NCI-H2029 (cell line): ENCODE data around the gene DDO.
"Not testable (repeated sequence)": the region's sequence is repeated elsewhere in the genome, so short reads cannot be mapped to it uniquely, and the experiment has no call there.

Experiments used
- DNase-seq: peaks from one replicate; lab custom pipeline; 2025; lab: John Stamatoyannopoulos, UW

DDO gene

GRCh38 chr6:110366975-110367374 lies 48.4 kb downstream of the DDO start:
- DNase-seq, result no peak

GRCh38 chr6:110366256-110366655 lies 49.1 kb downstream of the DDO start:
- no peak for DNase-seq

GRCh38 chr6:110364364-110365105 lies 50.8 kb downstream of the DDO start:
- DNase-seq, result no peak

- DNase-seq, result no peak
Measured at GRCh38 chr6:110363748-110364147, 51.6 kb downstream of the DDO start.

- no peak for DNase-seq
Measured at GRCh38 chr6:110360676-110361075, 54.7 kb downstream of the DDO start.

GRCh38 chr6:110359556-110359955 lies 55.8 kb downstream of the DDO start:
- no peak for DNase-seq

DNA sequence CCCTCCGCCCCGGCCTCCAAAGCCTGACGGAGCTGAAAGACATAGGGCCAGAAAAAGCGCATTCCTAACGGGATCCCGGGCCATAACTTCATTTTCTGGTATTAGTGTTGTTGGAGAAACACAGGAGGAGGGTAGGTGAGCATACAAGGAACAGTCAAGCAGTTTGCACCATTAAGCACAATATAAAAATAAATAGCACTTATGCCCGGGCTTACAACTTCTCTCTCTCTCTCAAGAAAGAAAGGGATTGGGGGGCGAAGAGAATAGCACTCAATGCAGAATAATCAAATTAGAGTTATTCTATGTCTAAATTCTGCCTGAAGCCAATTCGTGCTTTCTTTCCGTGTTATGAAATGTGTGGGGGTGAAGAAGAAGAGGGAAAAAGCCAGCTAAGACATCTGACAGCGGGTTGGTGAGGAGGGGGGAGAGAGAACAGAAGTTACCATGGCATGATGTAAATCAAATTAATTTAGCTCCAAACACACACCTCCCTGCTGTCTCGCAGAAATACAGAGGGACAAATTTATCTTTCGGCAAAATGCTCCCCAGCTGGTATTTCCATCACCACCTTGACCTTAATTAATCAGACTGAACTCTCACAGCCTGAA lies 56.7 kb downstream of the DDO start:
- no peak for DNase-seq

DNA sequence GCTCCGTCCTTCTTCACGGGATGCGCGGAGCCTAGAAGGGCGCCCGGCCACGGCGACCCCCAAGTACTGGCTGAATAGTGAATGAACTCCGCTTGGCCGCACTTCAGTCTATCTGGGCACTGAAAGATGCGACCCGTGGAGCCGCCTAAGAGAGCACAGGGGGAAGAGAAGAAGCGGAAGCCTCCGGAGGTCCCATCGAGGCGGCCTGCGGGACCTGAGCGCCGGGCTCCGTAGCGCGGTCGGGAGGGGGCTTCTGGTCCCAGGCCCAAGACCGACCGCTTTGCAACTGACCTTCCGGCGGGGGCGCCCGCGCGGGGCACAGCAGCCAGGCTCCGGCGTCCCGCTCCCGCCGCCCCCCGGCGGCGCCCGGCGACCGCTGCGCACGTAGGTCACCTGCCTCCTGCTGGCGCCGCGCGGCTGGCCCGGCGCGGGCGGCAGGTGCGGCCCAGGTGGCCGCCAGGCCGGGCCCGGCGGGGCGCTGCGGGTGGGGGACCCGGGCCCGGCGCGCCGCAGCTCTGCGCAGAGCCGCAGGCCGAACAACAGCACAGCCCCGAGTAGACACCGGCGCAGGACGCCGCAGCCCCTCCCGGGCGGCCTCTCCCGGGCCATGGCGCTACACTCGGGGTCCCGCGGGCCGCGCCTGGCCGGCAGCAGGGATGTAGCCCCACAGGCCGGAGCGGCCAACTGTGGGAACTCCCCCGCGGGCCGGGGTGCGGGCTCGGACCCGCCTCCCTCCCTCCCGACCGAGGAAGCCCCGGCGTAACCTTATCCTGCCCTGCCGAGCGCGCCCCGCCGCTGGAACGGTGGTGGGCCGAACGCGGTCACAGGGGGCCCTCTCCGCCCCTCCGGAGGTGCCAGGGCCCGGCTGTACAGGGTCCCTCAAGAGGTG lies 57.5 kb downstream of the DDO start, which contains the start of gene METTL24:
Gene METTL24 (minus strand): TSS at position 686 of the 889 bp plus-strand sequence. CDS start 77 bp downstream, at position 609.
- no peak for DNase-seq

GRCh38 chr6:110357298-110357663 lies 58.1 kb downstream of the DDO start:
- DNase-seq, result no peak

GRCh38 chr6:110356778-110357177 lies 58.6 kb downstream of the DDO start:
- DNase-seq, result no peak

DNA sequence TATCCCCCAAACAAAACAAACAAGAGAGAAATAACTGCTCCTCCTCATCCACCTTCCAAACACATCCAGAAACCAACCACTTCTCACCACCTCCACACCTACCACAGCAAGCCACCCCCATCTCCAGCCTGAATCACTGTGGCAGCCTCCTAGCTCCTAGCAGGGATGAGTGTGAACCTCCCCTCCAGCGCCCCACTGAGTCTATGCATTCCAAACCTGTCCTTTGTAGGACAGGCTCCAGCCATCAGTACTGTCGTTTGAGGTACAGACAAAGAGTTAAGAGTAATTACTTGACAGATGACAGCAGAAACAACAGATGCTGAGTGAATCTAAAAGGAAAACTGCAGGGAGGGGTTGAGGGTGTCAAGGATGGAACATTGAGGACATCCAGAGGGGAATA lies 59.6 kb downstream of the DDO start:
- DNase-seq, result no peak

- DNase-seq, result no peak
Measured at GRCh38 chr6:110355022-110355421, 60.4 kb downstream of the DDO start.

GRCh38 chr6:110354153-110354552 lies 61.2 kb downstream of the DDO start:
- no peak for DNase-seq

DNA sequence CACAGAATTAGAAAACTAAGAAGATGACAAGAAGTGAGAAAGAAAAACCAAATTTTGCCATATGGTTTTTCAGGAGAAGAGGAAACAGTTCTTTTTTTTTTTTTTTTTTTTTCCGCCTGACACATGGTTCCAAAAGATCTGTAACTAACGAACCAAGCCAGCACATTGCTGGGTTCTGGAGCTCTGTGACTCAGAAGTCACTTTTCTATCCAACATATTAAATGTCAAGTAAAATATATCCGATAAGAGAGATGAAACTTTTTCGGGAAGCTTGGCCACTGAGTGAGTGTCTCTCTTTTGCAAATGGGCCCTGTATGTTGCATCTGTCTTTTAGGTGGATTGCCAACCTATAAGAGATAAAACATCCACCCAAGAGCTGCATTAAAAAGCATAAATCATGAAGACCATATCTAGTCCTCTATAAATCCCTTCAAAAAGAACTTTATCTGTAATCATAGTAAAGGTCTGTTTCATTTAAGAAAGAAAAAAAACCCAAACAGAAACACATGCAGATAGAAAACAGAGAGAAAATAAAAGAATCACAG lies 61.8 kb downstream of the DDO start:
- DNase-seq, result no peak

GRCh38 chr6:110352563-110353262 lies 62.7 kb downstream of the DDO start:
- no peak for DNase-seq

GRCh38 chr6:110351986-110352385 lies 63.4 kb downstream of the DDO start:
- no peak for DNase-seq

DNA sequence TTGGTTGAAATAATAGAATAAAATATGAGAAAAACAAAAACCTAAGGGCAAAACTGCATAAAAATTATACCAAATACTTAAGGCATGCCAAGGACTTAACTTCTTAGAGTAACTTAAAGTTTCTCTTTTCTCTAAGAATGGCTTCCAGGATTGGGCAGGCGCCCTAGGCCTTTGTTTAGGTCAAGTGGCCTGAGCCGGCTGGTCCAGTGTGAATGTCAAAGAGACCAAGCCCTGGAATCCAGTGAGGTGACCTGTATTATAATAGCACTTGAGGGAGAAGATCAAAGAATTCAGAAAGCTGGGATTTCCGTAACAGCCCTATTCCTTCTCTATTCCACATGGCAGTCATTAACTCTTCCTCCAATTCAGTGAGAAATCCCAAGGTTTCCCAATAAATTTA lies 63.8 kb downstream of the DDO start:
- DNase-seq, result no peak

GRCh38 chr6:110350593-110350992 lies 64.8 kb downstream of the DDO start:
- not testable (repeated sequence) for DNase-seq

- no peak for DNase-seq
Measured at GRCh38 chr6:110348961-110349690, 66.2 kb downstream of the DDO start.

DNA sequence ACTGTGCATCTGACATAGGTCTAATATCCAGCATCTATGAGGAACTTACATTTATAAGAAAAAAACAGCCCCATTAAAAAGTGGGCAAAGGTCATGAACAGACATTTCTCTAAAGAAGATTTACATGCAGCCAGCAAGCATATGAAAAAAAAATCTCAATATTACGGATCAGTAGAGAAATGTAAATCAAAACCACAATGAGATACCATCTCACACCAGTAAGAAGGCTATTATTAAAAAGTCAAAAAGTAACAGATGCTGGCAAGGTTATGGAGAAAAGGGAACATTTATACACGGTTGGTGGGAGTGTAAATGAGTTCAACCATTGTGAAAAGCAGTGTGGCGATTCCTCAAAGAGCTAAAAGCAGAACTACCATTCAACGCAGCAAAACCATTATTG lies 70.3 kb downstream of the DDO start:
- no peak for DNase-seq

- DNase-seq, result no peak
Measured at GRCh38 chr6:110342759-110343158, 72.6 kb downstream of the DDO start.
